NCI-H2196 (cell line): ENCODE data around the gene RXFP4.
A peak's percentile ranks its signal among the peaks of the same experiment; 100 is the strongest.
"Not testable (repeated sequence)": the region's sequence is repeated elsewhere in the genome, so short reads cannot be mapped to it uniquely, and the experiment has no call there.

Experiments
- DNase-seq: peaks from one replicate; lab custom pipeline; 2025; ENCODE audit not compliant: unreplicated experiment; lab: John Stamatoyannopoulos, UW

Gene RXFP4

GRCh38 chr1:155976913-155977689, 35.7 kb downstream of the RXFP4 start:
- no peak for DNase-seq

DNA sequence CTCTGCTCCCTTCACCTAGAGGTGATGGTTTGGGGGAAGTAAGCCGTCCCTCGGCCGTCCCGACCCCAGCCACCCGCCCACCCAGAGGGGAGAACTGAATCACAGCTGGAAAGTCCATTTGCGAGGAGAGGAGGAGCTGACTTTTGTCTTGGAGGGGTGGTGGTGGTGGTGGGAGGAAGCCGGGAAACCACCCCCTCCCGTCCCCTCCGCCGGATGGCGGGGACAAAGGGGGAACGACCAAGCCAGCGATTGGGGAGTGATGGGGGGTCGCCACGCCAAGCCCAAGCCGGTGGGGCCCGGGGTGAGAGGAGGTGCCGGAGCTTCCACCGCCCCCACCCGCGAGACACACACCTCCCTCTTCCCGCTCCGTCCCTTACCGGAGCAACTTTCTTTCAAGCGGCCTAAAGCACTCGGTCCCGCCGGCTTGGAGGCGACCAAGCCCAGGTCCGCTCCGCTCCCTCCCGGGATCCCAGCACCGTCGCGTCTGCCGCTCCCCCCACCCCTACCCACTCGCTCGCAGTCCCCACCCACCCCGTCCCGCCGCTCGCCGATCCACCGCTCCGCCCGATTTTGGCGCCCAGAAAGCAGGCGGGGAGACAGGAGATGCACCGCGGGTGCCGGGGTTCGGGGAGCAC, 36.4 kb downstream of the RXFP4 start:
- no peak for DNase-seq

GRCh38 chr1:155978325-155978972, 37.0 kb downstream of the RXFP4 start, which contains the start of gene ARHGEF2:
ARHGEF2 (minus strand) TSS chr1:155978547; CDS start chr1:155978427, 120 bp downstream.
- DNase-seq, result peak; percentile 44

DNA sequence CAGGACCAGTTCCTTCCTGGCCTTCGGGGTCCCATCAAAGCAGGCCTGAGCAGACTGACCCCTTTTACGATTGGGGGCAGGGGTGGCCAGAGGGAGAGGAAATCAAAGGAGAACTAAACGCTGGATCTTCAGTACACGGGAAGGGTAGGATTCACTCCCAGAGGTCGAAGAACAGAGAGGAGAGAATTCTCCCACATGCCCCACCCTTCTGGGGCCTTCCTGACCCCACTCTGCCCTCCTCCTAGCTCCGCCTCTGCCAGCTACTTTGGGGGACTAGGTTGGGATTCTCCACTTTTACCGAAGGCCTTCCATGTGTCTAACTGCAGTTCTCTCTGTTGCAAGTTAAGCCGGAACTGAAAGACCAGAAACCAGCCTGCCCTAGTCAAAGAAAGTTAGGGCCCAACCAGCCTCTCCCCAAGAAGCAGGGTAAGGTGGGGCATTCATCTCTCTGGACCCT, 37.6 kb downstream of the RXFP4 start:
- no peak for DNase-seq

DNA sequence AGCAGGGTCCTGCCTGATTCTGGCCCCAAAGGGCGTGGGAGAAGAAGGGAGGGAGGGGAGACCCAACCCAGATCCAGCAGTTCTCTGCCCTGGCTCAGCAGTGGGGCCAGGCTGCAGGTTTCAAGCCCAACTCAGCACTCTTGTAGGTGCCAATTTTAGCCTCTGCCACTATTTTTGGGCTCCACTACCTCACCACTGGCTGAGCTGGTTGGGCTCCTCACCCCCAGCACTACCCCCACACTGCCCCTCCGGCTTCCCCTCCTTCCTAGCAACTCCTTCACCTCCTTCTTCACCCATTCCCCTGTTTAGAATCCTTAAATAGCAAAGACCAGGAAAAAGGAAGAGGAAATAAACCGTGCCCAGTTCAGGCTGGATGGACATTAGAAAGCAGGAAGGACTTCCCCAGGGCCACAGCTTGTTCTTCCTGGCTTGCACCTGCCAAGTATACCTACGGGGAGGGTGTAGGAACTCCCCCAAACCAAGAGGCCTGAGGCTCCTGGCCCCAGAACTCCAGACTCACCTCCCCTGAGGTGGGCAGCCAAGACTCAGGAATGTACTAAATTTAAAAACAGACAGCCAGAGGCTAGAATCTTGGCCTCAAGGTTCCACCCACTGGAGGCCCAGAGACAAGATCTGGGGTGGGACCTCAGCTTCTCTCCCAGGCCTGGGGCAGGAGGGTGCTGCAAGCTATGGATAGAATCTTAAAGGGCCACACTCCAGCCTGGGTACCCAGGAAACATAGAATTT, 38.3 kb downstream of the RXFP4 start:
- no peak for DNase-seq

DNA sequence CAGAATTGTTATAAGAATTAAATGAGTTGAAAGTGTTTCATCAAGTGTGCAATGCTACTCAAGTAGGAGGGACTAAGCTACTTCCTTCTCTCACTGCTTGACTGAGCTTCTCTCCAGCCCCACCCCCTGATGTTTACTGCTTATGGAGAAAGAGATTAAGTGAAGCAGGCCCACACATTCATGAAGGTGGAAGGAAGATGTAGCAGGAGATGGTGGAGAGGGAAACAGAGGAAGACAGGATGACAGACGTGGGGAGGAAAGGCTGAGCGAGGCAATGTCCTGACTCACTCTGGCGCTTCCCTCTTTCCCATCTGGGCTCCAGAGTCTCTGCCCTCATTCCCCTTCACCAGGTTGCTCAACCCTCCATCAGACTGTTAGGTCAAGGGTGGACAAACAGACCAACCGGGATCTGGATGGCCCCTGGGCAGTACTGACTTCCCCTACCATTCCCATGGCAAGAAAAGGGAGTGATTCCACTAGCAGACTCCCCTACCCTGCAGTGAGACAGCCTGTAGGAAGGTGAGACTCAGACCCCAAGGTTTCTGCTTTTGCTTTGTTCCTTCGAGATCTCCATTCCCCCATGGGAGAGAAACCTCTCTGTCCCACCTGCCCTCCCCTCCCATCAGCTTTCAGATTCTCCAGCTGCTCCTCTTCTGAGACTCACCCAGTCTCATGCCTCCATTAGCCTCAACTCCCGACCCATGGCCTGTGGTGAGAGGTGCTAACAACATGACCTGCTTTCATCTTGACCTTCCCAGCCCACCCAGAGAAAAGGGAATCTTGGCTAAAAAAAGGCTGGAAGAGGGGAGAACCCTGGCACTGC, 40.0 kb downstream of the RXFP4 start:
- DNase-seq, result no peak

- DNase-seq, result no peak
Observed at GRCh38 chr1:155982106-155982505, 40.7 kb downstream of the RXFP4 start.

DNA sequence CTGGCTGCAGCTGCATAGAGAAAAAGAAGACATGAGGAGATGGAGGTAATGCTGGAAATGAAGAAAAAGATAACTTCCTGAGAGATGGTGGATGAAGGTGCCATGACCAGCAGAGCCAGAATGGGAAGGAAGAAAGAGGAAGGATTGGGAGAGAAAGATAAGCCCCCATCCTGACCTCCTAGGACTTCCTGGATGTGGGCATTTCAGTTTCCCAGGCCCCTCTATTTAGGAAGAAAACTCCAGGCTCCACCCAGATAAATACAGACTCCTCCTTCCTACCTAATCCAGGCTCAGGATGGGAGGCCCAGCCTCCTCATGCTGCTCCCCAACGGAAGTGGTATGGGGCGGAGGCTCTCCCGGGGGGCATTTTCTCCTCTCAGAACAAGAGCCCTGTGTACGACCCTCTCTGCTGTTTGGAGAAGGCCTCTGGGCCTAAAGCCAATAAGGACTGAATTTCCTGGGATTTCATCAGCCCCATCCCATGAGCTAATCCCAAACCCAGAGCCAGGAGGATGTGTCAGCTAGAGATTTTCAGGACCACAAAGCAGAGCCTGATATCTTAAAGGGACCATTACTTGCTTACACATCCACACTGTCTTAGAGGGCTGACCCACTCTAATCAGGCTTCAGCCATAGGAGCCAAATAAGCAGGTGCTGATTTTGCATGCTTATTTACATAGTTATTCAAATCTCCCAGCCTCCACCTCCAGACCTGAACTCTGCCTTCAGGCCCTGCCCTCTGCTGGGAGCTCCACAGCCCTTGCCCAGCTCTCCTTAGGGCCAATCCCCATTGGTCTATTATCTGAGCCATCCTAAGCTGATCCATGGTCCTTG, 42.0 kb downstream of the RXFP4 start:
- DNase-seq, result peak; percentile 85

- peak; percentile 91 for DNase-seq
Observed at GRCh38 chr1:155984341-155984740, 42.9 kb downstream of the RXFP4 start.

GRCh38 chr1:155984903-155985645, 43.6 kb downstream of the RXFP4 start:
- DNase-seq, result not testable (repeated sequence)

DNA sequence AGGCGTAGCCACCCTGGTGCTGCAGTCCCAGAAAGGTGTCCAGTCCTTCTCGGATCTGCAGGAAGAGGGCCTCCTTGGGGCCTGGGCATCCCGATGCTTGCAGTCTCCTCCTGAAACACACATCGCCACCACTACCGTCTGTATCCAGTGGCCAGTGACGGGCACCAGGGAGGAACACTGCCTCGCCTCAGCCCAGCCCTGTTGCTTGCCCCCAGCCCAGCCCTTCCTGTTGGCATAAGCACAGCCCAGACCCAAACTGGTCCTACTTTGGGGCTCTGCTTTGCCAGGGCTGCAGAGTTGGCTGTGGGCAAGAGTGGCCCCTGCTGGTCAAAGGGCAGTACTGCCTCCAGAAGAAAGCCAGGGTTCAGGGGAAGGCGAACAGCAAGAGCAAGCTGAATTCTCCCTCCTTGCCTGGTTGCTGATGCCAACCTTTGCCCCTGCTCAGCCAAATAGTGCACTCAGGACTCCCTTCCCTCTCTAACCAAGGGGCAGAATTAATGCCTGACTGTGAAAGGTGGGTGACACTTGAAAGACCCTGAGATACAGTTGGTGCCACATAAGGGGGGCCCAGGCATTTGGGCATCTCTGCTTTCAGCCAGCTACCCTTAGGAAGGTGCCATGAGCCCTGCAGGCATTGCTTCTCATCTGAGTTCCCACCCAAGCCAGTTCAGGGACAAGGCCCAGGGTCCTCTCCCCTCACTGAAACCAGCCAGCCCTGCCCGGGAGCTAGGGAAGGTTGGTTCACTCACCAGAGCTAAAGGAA, 48.0 kb downstream of the RXFP4 start:
- DNase-seq, result peak; percentile 67

DNA sequence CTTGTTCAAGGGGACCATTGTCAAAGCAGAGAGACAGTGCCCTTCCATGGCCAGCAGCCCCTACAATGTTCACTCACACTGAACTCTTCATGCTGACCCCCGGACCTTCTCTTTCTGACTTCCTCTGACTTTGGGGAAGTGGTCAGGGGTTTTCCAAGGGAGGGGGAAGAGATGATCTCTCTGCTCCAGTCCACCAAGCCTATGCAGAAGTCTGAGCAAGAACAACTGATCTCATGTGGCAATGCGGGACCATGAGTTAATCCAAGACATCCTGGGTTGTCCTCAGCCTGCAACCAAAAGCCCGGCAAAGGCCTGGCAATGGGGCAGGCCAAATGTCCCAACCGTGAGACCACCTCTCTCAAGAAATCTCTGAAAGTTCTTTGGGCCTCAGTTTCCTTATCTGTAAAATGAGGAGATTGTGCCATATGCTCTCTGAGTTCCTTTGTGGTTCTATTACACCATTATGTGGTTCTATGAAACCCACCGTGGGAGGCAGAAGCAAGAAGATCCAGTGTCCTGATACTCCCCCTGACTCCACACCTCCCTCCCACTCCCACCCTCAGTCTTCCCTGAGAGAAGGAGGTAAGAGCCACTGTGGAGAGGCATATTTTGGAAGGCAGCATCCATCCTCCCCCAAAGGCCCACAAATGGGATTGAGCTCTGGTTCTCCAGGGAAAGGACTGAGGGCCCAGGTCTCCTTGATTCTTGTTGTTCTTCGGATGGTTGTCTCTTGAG, 48.7 kb downstream of the RXFP4 start:
- no peak for DNase-seq
